Activated B cell treated with CpG ODN at 0.5 μM for 24 hours (primary cell): ENCODE measurements around the gene WNT3A. TPM values are rescaled to one million over a fixed set of nuclear protein-coding genes. Genes with fewer than 3 reads are reported as not detected.

Experiments
- ATAC-seq: fragments of 200-7000 bp; cut with Tn5 transposase; one replicate; pipeline ENCODE4 v1.10.0; 2021; ENCODE audit warnings: low read depth, mild to moderate bottlenecking, moderate library complexity
- CTCF ChIA-PET: fragments of 350-600 bp; sonication (Branson Sonifier 250); formaldehyde crosslinking; loops from one replicate; lab custom pipeline; 2021; ENCODE audit warnings: antibody characterized with exemption; lab: Charles Lee
- POLR2A ChIA-PET: fragments of 350-600 bp; sonication (Branson Sonifier 250); formaldehyde crosslinking; loops from one replicate; lab custom pipeline; 2021; ENCODE audit warnings: antibody characterized with exemption; lab: Charles Lee
- DNase-seq: peaks from one replicate; pipeline ENCODE4 v3.0.0; 2022
- H3K27ac Mint-ChIP-seq: one replicate; pipeline ENCODE4 v1.8.0; 2020; ENCODE audit warnings: mixed read lengths
- H3K27me3 Mint-ChIP-seq: one replicate; pipeline ENCODE4 v1.8.0; 2021; ENCODE audit warnings: mixed read lengths
- H3K36me3 Mint-ChIP-seq: one replicate; pipeline ENCODE4 v1.8.0; 2021; ENCODE audit warnings: low read depth, mixed read lengths
- H3K4me1 Mint-ChIP-seq: one replicate; pipeline ENCODE4 v1.8.0; 2021; ENCODE audit warnings: mixed read lengths
- H3K4me3 Mint-ChIP-seq: one replicate; pipeline ENCODE4 v1.8.0; 2020; ENCODE audit warnings: mild to moderate bottlenecking, mixed read lengths
- H3K9me3 Mint-ChIP-seq: one replicate; pipeline ENCODE4 v1.8.0; 2020; ENCODE audit warnings: mixed read lengths
- CTCF ChIP-seq: fragments of 200-600 bp; IDR thresholded peaks from one replicate; pipeline ENCODE4 v1.8.0; 2022; ENCODE audit warnings: antibody characterized with exemption, mild to moderate bottlenecking
- intact Hi-C: fragments of 100-400 bp; cut with micrococcal nuclease; formaldehyde crosslinking; loops from one replicate; pipeline ENCODE4 v1.15.1; 2024
- total RNA-seq: library from RNA; stranded (reverse); gene quantifications from 2 replicates; pipeline ENCODE4 v1.2.3, GENCODE V29; 2022

The WNT3A gene
- total RNA-seq, 1 donor from 2014 or later = not detected

GRCh38 chr1:228102791-228103620, 96.2 kb downstream of the WNT3A start, which contains the start of gene C1orf35:
Gene C1orf35, minus strand, starts transcription at chr1:228103325. Its CDS starts 98 bp downstream, at chr1:228103227.
- peaks cover 52% of the 10 kb centered on the region for H3K36me3 Mint-ChIP-seq
- TF ChIP-seq CTCF = no peak
- H3K4me1 Mint-ChIP-seq = peaks cover 30% of the 10 kb centered on the region
- H3K4me3 Mint-ChIP-seq = peak within 1 kb of the TSS; percentile 94
- POLR2A ChIA-PET = no interaction called here
- no peaks in the 10 kb centered on the region for H3K9me3 Mint-ChIP-seq
- ATAC-seq (peak; percentile 87), DNase-seq (peak; percentile 90)
- peak within 1 kb of the TSS; percentile 86 for H3K27ac Mint-ChIP-seq
- CTCF ChIA-PET = no interaction called here
- no peaks in the 10 kb centered on the region for H3K27me3 Mint-ChIP-seq
- intact Hi-C loops = loop anchor here (1.0 to 10.0 kb wide), 6 partner anchors 13 to 558 kb away; partner anchors contain the start of genes ARF1, GUK1, IBA57 and WNT3A

- Mint-ChIP-seq H3K27me3 (no peaks in the 10 kb centered on the region), H3K4me3 (peak overlapping the region; percentile 48), H3K27ac (peak overlapping the region; percentile 35), H3K9me3 (no peaks in the 10 kb centered on the region), H3K36me3 (peaks cover 42% of the 10 kb centered on the region), H3K4me1 (peaks cover 38% of the 10 kb centered on the region)
- ATAC-seq = no peak
- ChIA-PET CTCF (no interaction called here), POLR2A (interaction anchor here (0.5 to 1.3 kb wide), 3 partner anchors 14 to 33 kb away, joined by 3 read pairs; partner anchors contain the start of gene ARF1)
- TF ChIP-seq CTCF = no peak
- intact Hi-C loops = loop anchor here (10.0 kb wide), 2 partner anchors 100 to 560 kb away; partner anchors contain the start of gene WNT3A
- no peak for DNase-seq
Measured at GRCh38 chr1:228104526-228105269, 97.9 kb downstream of the WNT3A start.

- Mint-ChIP-seq H3K4me3 (no peak overlapping the region), H3K27ac (no peak overlapping the region)
- no peak for ATAC-seq
Measured at GRCh38 chr1:228105270-228105995, 98.6 kb downstream of the WNT3A start.

More at GRCh38 chr1:228105270-228105995, 98.6 kb downstream of the WNT3A start:
- peaks cover 34% of the 10 kb centered on the region for H3K36me3 Mint-ChIP-seq
- DNase-seq = no peak
- intact Hi-C loops = loop anchor here (10.0 kb wide), 2 partner anchors 101 to 561 kb away; partner anchors contain the start of gene WNT3A
- H3K9me3 Mint-ChIP-seq = no peaks in the 10 kb centered on the region
- no peak for TF ChIP-seq CTCF
- ChIA-PET POLR2A (interaction anchor here (0.9 to 1.3 kb wide), 2 partner anchors 23 to 33 kb away, joined by 3 read pairs; partner anchors contain the start of gene ARF1), CTCF (no interaction called here)
- peaks cover 44% of the 10 kb centered on the region for H3K4me1 Mint-ChIP-seq
- no peaks in the 10 kb centered on the region for H3K27me3 Mint-ChIP-seq
